HG03521 (cell line): ENCODE data around the gene IGHMBP2.

Source experiments
- ATAC-seq: cut with Tn5 transposase; IDR thresholded peaks from one replicate; pipeline ENCODE4 v1.9.1; 2021; ENCODE audit warnings: mild to moderate bottlenecking, moderate library complexity; ENCODE audit not compliant: unreplicated experiment

The IGHMBP2 gene

GRCh38 chr11:68889948-68890446, 13.7 kb upstream of the IGHMBP2 start:
- no peak for ATAC-seq

- ATAC-seq: no peak
Measured at GRCh38 chr11:68890490-68891231, 13.0 kb upstream of the IGHMBP2 start.

- ATAC-seq: no peak
Measured at GRCh38 chr11:68891351-68891948, 12.2 kb upstream of the IGHMBP2 start.

- no peak for ATAC-seq
Measured at GRCh38 chr11:68892576-68892975, 11.1 kb upstream of the IGHMBP2 start.

- ATAC-seq: no peak
Measured at GRCh38 chr11:68893282-68893681, 10.4 kb upstream of the IGHMBP2 start.

- no peak for ATAC-seq
Measured at GRCh38 chr11:68896171-68896959, 7.3 kb upstream of the IGHMBP2 start.

GRCh38 chr11:68897441-68897840, 6.2 kb upstream of the IGHMBP2 start:
- no peak for ATAC-seq

- no peak for ATAC-seq
Measured at GRCh38 chr11:68900835-68901381, 2.8 kb upstream of the IGHMBP2 start.

- ATAC-seq: no peak
Measured at GRCh38 chr11:68904248-68904847, 657 bp downstream of the IGHMBP2 start.

GRCh38 chr11:68905421-68906360, 2.0 kb downstream of the IGHMBP2 start:
- ATAC-seq: no peak

GRCh38 chr11:68908273-68908672, 4.6 kb downstream of the IGHMBP2 start:
- no peak for ATAC-seq

- no peak for ATAC-seq
Measured at GRCh38 chr11:68910965-68911364, 7.3 kb downstream of the IGHMBP2 start.

GRCh38 chr11:68911731-68912130, 8.0 kb downstream of the IGHMBP2 start:
- ATAC-seq: no peak

- ATAC-seq: no peak
Measured at GRCh38 chr11:68912254-68912653, 8.6 kb downstream of the IGHMBP2 start.

- ATAC-seq: no peak
Measured at GRCh38 chr11:68913188-68913587, 9.5 kb downstream of the IGHMBP2 start.

- no peak for ATAC-seq
Measured at GRCh38 chr11:68914761-68915160, 11.1 kb downstream of the IGHMBP2 start.

- ATAC-seq: no peak
Measured at GRCh38 chr11:68916439-68916838, 12.7 kb downstream of the IGHMBP2 start.

GRCh38 chr11:68923614-68924013, 19.9 kb downstream of the IGHMBP2 start:
- no peak for ATAC-seq

- ATAC-seq: no peak
Measured at GRCh38 chr11:68924073-68924925, 20.6 kb downstream of the IGHMBP2 start.
